Activated CD8-positive, alpha-beta memory T cell treated with anti-CD3 and anti-CD28 coated beads for 4 hours (primary cell): ENCODE data around the gene RBM47.

Experiments
- DNase-seq, 2 donors: peaks; one replicate each; pipeline ENCODE4 v3.0.0-alpha.2; 2020; ENCODE audit warnings: low read depth in 2 of 2

RBM47 gene

GRCh38 chr4:40586729-40587128 lies 42.9 kb downstream of the RBM47 start:
- no peak for DNase-seq

- no peak for DNase-seq
Observed at GRCh38 chr4:40586034-40586433, 43.6 kb downstream of the RBM47 start.

DNA sequence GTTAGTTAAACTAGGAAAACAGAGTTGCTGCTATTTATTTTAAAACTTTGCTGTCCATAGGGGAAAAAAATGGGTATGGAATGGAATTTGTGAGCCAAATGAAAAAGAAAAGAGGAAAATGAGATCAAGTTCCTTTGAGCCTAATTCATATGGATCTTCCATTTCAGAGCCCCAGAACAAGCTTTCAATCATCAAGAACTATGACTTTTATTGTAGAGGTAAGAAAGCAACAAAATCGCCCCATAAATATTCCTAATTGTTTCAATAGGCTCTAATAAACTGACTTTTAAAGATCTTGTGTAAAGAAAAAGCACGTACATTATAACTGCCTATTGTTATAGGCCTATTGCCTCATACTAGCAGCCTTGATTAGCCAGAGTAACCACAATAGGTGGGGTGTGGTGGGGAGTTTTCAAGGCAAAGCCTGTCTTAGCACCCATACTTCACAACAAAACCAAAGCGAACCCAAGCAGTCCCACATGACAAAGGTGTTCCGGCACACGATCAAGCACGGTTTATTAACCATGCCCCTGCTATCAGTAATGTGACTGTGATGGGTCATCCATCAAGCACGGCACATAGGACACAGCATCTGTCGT lies 44.4 kb downstream of the RBM47 start:
- DNase-seq, result no peak

- no peak for DNase-seq
Observed at GRCh38 chr4:40584517-40585141, 45.0 kb downstream of the RBM47 start.

DNA sequence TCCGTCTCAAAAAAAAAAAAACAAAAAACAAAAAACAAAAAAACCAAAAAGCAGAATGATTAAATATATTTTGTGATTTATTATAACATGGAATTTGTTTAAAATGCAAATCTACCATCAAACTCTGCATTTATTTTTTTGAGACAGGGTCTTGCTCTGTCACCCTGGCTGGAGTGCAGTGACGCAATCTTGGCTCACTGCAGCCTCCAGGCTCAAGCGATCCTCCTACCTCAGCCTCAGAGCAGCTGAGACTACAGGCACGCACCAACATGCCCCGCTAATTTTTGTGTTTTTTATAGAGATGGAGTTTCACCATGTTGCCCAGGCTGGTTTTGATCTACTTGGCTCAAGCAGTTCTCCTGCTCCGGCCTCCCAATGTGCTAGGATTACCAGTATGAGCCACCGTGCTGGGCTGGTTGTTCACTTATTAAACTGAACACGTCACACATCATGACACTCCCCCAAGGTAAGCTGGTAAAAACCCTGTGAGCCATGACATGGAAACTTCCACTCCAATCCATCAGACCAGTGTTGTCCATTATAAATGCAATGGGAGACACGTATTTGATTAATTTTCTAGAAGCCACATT lies 45.7 kb downstream of the RBM47 start:
- no peak for DNase-seq

DNA sequence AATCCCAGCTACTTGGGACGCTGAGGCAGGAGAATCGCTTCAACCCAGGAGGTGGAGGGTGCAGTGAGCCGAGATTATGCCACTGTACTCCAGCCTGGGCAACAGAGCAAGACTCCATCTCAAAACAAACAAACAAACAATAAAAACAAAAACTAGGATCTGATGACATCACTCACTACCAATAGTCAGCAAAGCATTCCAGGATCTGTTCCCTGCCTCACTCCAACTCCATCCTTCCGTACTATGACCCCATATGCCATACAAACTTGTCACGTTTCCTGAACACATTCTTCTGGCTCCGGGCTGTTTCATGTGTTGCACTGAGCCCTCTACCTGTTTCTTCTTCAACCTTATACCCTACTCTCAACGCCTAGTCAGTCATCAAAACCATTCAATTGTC lies 47.3 kb downstream of the RBM47 start:
- no peak for DNase-seq

DNA sequence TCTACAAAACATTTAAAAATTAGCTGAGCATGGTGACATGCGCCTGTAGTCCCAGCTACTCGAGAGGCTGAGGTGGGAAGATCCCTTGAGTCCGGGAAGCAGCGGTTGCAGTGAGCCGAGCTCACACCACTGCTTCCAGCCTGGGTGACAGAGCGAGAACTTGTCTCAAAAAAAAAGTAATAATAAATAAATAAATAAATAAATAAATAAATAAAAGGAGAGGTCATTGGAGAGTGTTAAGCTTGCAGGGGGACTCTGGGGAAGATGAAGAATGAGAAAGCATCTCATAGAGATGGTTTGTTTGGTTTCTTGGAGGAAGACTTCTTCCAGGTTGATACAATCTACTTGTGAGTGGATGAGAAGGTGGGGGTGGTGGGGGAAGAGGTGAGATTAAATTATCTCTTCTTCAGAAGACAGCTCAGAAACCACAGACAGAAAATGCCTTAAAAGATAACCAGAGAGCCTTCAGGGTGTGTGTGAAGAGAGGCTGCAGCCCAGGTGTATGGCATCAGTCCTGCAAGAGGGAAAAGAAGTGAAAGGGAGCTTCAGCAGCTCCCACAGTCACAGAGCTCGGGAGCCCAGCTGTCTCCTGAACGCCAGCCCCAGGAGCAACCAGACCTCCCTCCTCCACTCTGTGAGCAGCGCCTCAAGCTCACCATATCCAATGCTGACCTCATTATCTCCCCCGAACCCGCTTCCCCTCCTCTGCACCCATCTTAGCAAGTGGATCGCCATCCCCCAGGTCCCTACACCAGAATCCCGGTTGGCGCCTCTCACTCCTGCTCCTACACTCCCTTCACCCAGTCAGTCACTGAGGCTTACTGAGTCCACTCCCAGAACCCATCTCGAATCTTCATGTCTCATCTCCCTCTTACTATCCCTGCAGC lies 48.2 kb downstream of the RBM47 start:
- DNase-seq, result no peak

DNA sequence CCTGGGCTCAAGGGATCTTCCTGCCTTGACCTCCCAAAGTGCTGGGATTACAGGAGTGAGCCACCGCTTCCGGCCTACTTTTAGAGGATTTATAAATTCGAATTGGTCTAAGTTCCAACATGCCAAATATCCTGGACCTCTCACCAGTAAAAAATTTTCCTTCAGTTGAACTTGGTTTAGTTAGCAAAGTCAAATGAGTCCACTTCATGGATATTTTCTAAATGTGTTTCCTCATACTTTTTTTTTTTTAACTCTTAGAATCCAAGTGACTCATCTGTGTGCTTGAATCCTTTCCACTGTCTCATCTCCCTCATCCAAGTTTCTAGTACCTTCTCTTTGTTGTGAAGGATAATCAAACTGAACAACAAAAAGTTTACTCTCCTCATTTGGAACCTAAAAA lies 49.7 kb downstream of the RBM47 start:
- no peak for DNase-seq

DNA sequence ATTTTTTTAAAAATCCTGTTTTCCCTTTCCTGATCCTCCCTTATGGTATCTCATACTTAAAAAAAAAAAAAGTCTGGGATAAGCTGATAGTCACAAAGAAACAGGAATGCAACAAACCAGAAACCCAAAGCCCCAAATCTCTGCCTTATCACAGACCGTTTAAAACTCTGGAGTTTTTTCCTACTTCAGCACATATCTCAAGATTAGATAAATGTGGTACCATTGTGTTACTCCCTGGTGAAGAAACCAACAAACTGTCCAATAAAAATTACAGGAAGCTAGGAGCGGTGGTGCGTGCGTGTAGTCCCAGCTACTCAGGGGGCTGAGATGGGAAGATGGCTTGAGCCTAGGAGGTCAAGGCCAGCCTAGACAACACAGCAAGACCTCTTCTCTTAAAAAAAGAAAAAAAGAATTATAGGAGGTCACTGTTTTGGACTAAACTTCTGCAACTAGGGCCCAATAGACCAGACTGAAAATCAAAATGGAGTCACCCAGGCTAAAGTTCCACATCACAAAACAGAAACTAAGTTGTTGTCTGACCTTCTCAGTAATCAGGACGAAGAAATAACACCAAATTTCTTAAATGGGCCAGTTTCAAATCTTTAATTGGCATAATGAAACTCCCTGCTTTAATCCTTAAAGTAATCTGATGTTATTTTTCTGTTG lies 51.9 kb downstream of the RBM47 start:
- DNase-seq, result no peak

DNA sequence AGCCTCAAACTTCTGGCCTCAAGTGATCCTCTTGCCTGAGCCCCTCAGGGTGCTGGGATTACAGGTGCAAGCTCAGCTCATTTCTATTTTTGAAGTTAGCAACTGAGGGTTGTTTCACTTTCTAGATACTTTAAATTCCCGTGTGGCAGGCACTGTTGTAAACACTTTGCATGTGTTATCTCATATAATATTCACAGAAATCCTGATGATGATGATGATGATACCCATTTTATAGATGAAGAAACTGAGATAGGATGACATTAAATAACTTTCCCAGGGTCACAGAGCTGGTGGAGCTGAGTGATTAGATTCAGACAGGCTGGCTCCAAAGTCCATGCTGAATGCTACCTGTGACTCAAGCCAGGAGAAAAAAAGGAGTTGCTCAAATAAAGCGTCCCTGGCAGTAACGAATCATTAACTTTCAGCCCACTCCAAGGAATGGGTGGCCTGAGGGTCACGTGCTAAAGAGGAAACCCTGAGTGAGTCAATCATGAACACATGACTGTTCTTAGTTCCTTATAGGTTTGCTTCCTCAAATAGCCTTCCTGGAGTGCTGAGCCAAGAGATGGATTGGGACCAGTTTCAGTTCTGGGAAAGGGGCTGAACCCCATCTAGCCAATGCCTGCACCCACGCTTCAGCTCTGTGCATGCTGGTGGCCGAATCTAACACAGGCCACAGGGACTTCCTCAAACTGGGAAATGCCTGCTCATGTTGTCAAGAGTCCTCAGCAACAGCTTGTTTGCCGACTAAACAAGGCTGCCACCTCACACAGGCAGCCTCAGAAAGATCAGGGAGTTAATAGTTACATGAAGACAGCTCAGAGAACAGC lies 52.8 kb downstream of the RBM47 start:
- peak in 1 of 2 donors; percentile 1 for DNase-seq

DNA sequence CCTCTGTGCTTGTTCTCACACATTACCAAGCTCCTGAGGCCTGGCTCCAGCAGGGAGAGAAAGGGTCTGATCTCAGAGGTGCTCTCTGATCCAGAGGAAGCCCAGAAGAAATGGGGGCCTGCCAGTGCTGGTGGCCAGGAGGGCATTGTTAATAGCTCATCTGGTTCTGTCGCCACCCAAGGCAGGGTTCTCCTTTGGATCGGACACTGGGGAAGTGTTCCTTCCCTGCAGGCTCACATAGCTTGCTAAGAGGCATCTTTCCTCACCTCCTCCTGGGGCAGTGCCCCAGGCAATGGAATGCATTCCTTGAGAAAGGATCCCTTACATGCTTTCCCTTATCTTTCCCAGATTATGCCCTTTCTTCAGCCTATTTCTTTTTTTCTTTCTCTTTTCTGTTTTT lies 53.8 kb downstream of the RBM47 start:
- no peak for DNase-seq

- DNase-seq, result no peak
Observed at GRCh38 chr4:40573593-40574311, 55.9 kb downstream of the RBM47 start.

GRCh38 chr4:40572692-40573310 lies 56.9 kb downstream of the RBM47 start:
- no peak for DNase-seq

DNA sequence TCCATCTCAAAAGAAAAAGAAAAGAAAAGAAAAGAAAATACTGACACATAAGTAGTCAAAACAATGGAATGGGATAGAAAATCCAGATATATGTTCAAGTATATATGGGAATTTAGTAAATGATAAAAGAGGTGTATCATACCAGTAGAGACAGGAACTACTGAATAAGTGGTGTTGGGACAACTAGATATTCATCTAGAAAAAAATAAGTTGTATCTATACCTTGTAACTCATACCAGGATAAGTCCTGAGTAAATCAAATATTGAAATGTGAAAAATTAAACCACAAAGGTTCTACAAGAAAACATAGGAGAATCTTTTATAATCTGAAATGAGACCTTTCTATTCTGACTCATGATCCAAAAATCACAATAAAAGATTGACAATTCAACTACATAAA lies 58.5 kb downstream of the RBM47 start:
- DNase-seq, result no peak

DNA sequence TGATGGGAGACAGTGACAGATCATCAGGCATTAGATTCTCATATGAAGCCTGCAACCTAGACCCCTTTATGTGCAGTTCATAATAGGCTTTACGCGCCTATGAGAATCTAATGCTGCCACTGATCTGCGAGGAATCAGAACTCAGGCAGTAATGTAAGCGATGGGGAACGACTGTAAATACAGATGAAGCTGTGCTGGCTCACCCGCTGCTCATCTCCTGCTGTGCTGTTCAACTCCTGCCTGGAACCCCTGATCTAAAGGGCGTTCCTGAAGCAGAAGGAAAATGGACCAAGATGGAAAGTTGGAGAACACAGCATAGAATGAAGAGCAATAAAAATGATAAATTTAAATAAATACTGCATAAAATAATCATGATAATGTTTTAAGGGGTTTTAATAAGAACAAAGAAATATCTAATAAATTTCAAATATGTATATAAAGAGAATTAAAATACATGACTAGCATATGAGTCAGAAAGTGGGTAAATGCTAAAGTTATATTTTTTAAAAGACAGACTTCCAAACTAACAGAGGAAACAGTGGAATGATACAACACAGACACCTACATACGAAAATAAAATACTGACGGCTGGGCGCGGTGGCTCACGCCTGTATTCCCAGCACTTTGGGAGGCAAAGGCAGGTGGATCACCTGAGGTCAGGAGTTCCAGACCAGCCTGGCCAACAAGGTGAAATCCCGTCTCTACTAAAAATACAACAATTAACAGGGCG lies 59.2 kb downstream of the RBM47 start:
- DNase-seq, result no peak

DNA sequence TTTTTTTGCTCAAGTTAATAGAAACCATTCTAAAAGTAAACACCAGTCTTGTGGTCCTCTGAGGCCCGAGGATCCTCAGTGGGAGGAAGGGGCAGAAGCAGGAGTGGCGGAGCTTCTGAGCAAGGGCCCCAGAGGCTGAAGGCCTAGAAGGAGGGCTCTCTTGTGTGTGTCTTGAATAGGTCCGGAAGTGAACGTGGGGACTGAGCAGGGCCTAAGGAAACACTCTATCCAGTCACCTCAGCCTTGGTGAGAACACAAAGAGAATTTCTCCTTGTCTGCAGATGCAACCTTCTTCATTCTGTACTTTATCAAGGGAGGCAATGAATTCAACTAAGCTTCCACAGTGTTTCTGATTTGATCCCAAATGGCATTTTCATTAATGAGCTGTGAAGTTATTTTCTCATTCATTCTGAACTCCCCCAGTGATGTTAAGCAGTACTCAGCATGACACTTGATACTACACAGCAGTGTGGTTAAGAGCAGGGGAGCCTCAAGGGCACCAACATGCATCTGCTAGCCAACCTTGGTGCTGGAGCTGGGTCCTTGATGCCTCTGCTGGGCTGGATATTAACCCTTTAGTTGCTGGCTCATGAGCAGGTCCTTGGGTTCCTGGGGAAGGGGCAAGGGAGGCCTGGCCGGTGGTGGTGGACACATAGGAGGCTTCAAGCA lies 64.7 kb downstream of the RBM47 start:
- DNase-seq, result no peak

DNA sequence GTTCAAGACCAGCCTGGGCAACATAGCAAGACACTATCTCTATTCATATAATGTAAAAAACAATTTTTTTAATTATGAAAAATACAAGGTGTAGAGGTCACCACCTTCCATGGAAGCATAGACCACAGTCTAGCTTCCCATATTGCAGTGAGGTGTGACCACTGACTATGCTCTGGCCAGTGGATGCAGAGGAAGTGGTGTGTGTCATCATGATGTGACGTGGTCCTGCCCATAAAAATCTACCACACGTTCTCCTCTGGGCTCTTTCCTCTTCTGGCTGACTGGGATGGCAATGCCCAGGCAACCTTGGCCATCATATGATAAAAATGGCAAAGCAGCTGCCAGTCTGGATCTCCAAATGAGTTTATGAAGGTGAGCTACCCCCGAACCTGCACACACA lies 65.7 kb downstream of the RBM47 start:
- no peak for DNase-seq

DNA sequence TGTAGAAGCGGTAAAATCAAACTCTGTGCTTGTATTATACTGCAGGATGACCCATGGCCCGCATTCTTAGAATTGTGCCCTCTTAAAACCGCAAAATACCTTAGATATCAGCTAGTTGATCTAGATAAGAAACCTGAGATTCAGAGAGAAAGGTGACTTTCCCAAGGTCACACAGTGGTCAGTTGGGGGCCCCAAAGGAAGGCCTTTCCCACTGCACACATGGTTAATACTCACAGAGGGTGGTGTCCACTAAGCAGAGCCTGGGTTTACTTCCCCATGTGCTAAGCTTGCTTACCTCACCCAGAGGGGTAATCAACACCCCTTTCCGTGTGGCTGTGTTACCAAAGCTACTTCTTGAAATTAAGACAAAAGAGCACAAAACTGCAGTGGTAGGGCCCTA lies 66.3 kb downstream of the RBM47 start:
- DNase-seq, result no peak

- no peak for DNase-seq
Observed at GRCh38 chr4:40562681-40563080, 67.0 kb downstream of the RBM47 start.
